Activated CD4-positive, alpha-beta T cell treated with anti-CD3 and anti-CD28 coated beads for 36 hours (primary cell): ENCODE measurements around the gene SIGLEC15. TPM values are rescaled to one million over a fixed set of nuclear protein-coding genes. Genes with fewer than 3 reads are reported as not detected.

Experiments
- ATAC-seq: fragments of 200-7000 bp; cut with Tn5 transposase; one replicate; pipeline ENCODE4 v1.10.0; 2021; ENCODE audit warnings: mild to moderate bottlenecking, moderate library complexity
- CTCF ChIA-PET: fragments of 350-600 bp; sonication (Branson Sonifier 250); formaldehyde crosslinking; loops from one replicate; lab custom pipeline; 2021; ENCODE audit warnings: antibody characterized with exemption; lab: Charles Lee
- POLR2A ChIA-PET: fragments of 350-600 bp; sonication (Branson Sonifier 250); formaldehyde crosslinking; loops from one replicate; lab custom pipeline; 2021; ENCODE audit warnings: antibody characterized with exemption, inconsistent platforms; lab: Charles Lee
- DNase-seq: peaks from one replicate; pipeline ENCODE4 v3.0.0-alpha.2; 2020
- H3K27ac Mint-ChIP-seq: one replicate; pipeline ENCODE4 v1.8.0; 2021; ENCODE audit warnings: mixed read lengths
- H3K27me3 Mint-ChIP-seq: one replicate; pipeline ENCODE4 v1.8.0; 2021; ENCODE audit warnings: mixed read lengths
- H3K36me3 Mint-ChIP-seq: one replicate; pipeline ENCODE4 v1.8.0; 2021; ENCODE audit warnings: low read depth, mixed read lengths
- H3K4me1 Mint-ChIP-seq: one replicate; pipeline ENCODE4 v1.8.0; 2021; ENCODE audit warnings: mixed read lengths
- H3K4me3 Mint-ChIP-seq: one replicate; pipeline ENCODE4 v1.8.0; 2021; ENCODE audit warnings: mild to moderate bottlenecking, moderate library complexity, mixed read lengths
- H3K9me3 Mint-ChIP-seq: one replicate; pipeline ENCODE4 v1.8.0; 2021; ENCODE audit warnings: low read depth, mixed read lengths
- intact Hi-C, 2 experiments: fragments of 100-400 bp; cut with DNase I in 1 of 2; cut with micrococcal nuclease in 1 of 2; formaldehyde crosslinking; loops; one replicate each; pipeline versions ENCODE4 v1.14.2 to v1.15.1; 2022 to 2024; cut with DNase I, micrococcal nuclease
- total RNA-seq, 2 experiments: library from RNA; stranded (reverse); gene quantifications; one replicate each; pipeline ENCODE4 v1.2.3, GENCODE V29; 2021

Gene SIGLEC15
- total RNA-seq, 2 experiments from 2014 or later = not detected

- H3K27ac Mint-ChIP-seq = no peak overlapping the region
- ChIA-PET POLR2A (no interaction called here), CTCF (interaction anchor here (0.6 to 9.8 kb wide), 26 partner anchors 8 to 229 kb away, joined by 3 to 172 read pairs (median 6); partner anchors contain the start of gene SLC14A1)
- H3K27me3 Mint-ChIP-seq = no peaks in the 10 kb centered on the region
- H3K9me3 Mint-ChIP-seq = no peaks in the 10 kb centered on the region
- peaks cover 5% of the 10 kb centered on the region for H3K4me1 Mint-ChIP-seq
- intact Hi-C loops = loop anchor here (1.0 kb wide), 3 partner anchors 158 to 216 kb away; no protein-coding TSS in a partner anchor
- ATAC-seq = no peak
- DNase-seq = no peak
- no peak overlapping the region for H3K4me3 Mint-ChIP-seq
- H3K36me3 Mint-ChIP-seq = peaks cover 31% of the 10 kb centered on the region
Measured at GRCh38 chr18:45880876-45881558, 55.5 kb downstream of the SIGLEC15 start.

GRCh38 chr18:45887585-45887984 lies 62.1 kb downstream of the SIGLEC15 start:
- DNase-seq (no peak), ATAC-seq (no peak)
- intact Hi-C loops = no loop called here
- ChIA-PET POLR2A (no interaction called here), CTCF (no interaction called here)
- Mint-ChIP-seq H3K9me3 (no peaks in the 10 kb centered on the region), H3K4me3 (no peak overlapping the region), H3K36me3 (peaks cover 16% of the 10 kb centered on the region), H3K27me3 (no peaks in the 10 kb centered on the region), H3K4me1 (no peaks in the 10 kb centered on the region), H3K27ac (no peak overlapping the region)

GRCh38 chr18:45889419-45890064 lies 64.1 kb downstream of the SIGLEC15 start:
- H3K27ac Mint-ChIP-seq = no peak overlapping the region
- no peaks in the 10 kb centered on the region for H3K4me1 Mint-ChIP-seq
- DNase-seq = no peak
- H3K27me3 Mint-ChIP-seq = no peaks in the 10 kb centered on the region
- H3K9me3 Mint-ChIP-seq = no peaks in the 10 kb centered on the region
- no peak for ATAC-seq
- no peak overlapping the region for H3K4me3 Mint-ChIP-seq
- intact Hi-C loops = no loop called here
- H3K36me3 Mint-ChIP-seq = peaks cover 11% of the 10 kb centered on the region
- CTCF ChIA-PET = interaction anchor here (1.5 to 1.9 kb wide), 2 partner anchors 10 to 227 kb away, joined by 4 to 7 read pairs; no protein-coding TSS in a partner anchor
- POLR2A ChIA-PET = no interaction called here

- Mint-ChIP-seq H3K27me3 (no peaks in the 10 kb centered on the region), H3K4me1 (no peaks in the 10 kb centered on the region), H3K9me3 (no peaks in the 10 kb centered on the region), H3K36me3 (peaks cover 9% of the 10 kb centered on the region), H3K4me3 (no peak overlapping the region), H3K27ac (no peak overlapping the region)
- DNase-seq = no peak
- ChIA-PET POLR2A (no interaction called here), CTCF (interaction anchor here (0.6 to 1.5 kb wide), 2 partner anchors 16 to 228 kb away, joined by 3 to 4 read pairs; no protein-coding TSS in a partner anchor)
- ATAC-seq = no peak
- intact Hi-C loops = no loop called here
Measured at GRCh38 chr18:45890606-45891005, 65.1 kb downstream of the SIGLEC15 start.

DNA sequence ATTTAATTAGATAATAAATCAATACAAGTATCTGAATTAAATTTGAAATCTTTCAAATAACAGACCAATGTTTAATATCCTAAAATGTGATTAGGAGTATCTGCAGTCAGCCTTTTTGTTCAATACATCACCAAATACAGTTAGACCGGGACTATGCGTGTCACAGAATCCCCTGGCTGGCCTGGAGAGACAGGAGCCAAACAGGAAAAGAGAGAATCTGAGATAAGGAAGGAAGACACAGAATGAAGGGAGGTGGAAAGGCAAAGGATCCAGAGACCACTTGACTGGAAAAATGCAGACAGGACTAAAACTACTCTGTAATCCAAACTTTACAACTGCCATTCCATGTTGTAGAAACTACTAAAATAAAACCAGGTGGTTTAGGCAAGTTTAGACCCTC lies 66.3 kb downstream of the SIGLEC15 start:
- Mint-ChIP-seq H3K27me3 (no peaks in the 10 kb centered on the region), H3K36me3 (peaks cover 9% of the 10 kb centered on the region), H3K4me3 (no peak overlapping the region), H3K9me3 (no peaks in the 10 kb centered on the region), H3K27ac (peak overlapping the region; percentile 43), H3K4me1 (peaks cover 2% of the 10 kb centered on the region)
- no peak for DNase-seq
- ChIA-PET POLR2A (no interaction called here), CTCF (no interaction called here)
- ATAC-seq = no peak
- intact Hi-C loops = no loop called here

Other genes with a start within 250 kb of the SIGLEC15 start
- under 1 TPM; 0.09 to 0.11 TPM for gene SLC14A2, start 210.2 kb upstream of the SIGLEC15 start, total RNA-seq
- 1 to 10 TPM; 1.3 to 1.5 TPM for gene SLC14A1, start 101.5 kb upstream of the SIGLEC15 start, total RNA-seq
- 10 to 100 TPM; 13.6 to 14.5 TPM for gene EPG5, start 141.7 kb downstream of the SIGLEC15 start, total RNA-seq
- gene PSTPIP2, start 246.6 kb downstream of the SIGLEC15 start, total RNA-seq = 10 to 100 TPM; 11.5 to 15.3 TPM